HepG2 (cell line): Measurements from ENCODE around the gene TBCD. TPM values are rescaled to one million over a fixed set of nuclear protein-coding genes. Genes with fewer than 3 reads are reported as not detected.

Source experiments
- AHR ChIP-seq: IDR thresholded peaks from 2 replicates; pipeline ENCODE4 v1.6.1; 2018; ENCODE audit warnings: missing genetic modification reagents, missing compliant biosample characterization
- ARID2 ChIP-seq: sonication (generic); formaldehyde crosslinking; IDR thresholded peaks from 2 replicates; pipeline ENCODE4 v1.8.1; 2022; ENCODE audit warnings: mild to moderate bottlenecking, missing genetic modification reagents, borderline replicate concordance
- CREB3 ChIP-seq: sonication (generic); formaldehyde crosslinking; IDR thresholded peaks from 2 replicates; pipeline ENCODE4 v1.5.0; 2020; ENCODE audit warnings: missing genetic modification reagents
- EHMT2 ChIP-seq: fragments of 200-600 bp; sonication (generic); IDR thresholded peaks from 2 replicates; pipeline ENCODE4 v1.7.0; 2017; ENCODE audit warnings: antibody characterized with exemption, low read depth, low read length, borderline replicate concordance
- ETV6 ChIP-seq: sonication (generic); formaldehyde crosslinking; conservative IDR thresholded peaks from 2 replicates; pipeline ENCODE4 v1.4.0; 2020; ENCODE audit warnings: missing genetic modification reagents
- FOXP4 ChIP-seq: sonication (generic); formaldehyde crosslinking; IDR thresholded peaks from 2 replicates; pipeline ENCODE4 v1.4.0; 2020; ENCODE audit warnings: missing genetic modification reagents
- GLMP ChIP-seq: sonication (generic); formaldehyde crosslinking; IDR thresholded peaks from 2 replicates; pipeline ENCODE4 v1.9.0; 2021; ENCODE audit warnings: missing genetic modification reagents, mild to moderate bottlenecking, borderline replicate concordance
- HNF1B ChIP-seq: sonication (generic); formaldehyde crosslinking; IDR thresholded peaks from 2 replicates; pipeline ENCODE4 v1.5.1; 2020; ENCODE audit warnings: mild to moderate bottlenecking, moderate library complexity, missing genetic modification reagents
- MEIS1 ChIP-seq: sonication (generic); formaldehyde crosslinking; IDR thresholded peaks from 2 replicates; pipeline ENCODE4 v1.9.0; 2021; ENCODE audit warnings: mild to moderate bottlenecking, missing genetic modification reagents, moderate library complexity, borderline replicate concordance
- POLR2A ChIP-seq, 2 experiments: IDR thresholded peaks; 2 replicates each; pipeline ENCODE4 v1.6.1; 2011; ENCODE audit warnings: low read depth in 2 of 2, low read length in 2 of 2, mild to moderate bottlenecking in 1 of 2, moderate library complexity in 1 of 2; ENCODE audit not compliant: insufficient read depth in 1 of 2
- RFX5 ChIP-seq: IDR thresholded peaks from 2 replicates; pipeline ENCODE4 v1.6.1; 2011; ENCODE audit warnings: low read depth, low read length, improper control_type of control experiment
- SMARCE1 ChIP-seq: fragments of 450-650 bp; IDR thresholded peaks from 2 replicates; pipeline ENCODE4 v1.6.1; 2017; ENCODE audit warnings: borderline replicate concordance
- ZNF275 ChIP-seq: sonication (generic); formaldehyde crosslinking; IDR thresholded peaks from 2 replicates; pipeline ENCODE4 v1.8.0; 2022; ENCODE audit warnings: missing genetic modification reagents, mild to moderate bottlenecking, inconsistent platforms, borderline replicate concordance
- ZNF512B ChIP-seq: sonication (generic); formaldehyde crosslinking; IDR thresholded peaks from 2 replicates; pipeline ENCODE4 v1.5.1; 2020; ENCODE audit warnings: missing genetic modification reagents, mild to moderate bottlenecking, borderline replicate concordance
- ZNF766 ChIP-seq: sonication (generic); formaldehyde crosslinking; IDR thresholded peaks from 2 replicates; pipeline ENCODE4 v1.5.0; 2020; ENCODE audit warnings: missing genetic modification reagents, borderline replicate concordance
- polyA plus RNA-seq, 8 experiments: library from polyadenylated mRNA; depleted of rRNA in 3 of 8; stranded (reverse) in 7 of 8; unstranded in 1 of 8; fragments of >200 nt; fragmentation: Illumina TruSeq in 4 of 8; extraction: Trizol in 4 of 8; gene quantifications; 2 replicates each; pipeline versions ENCODE4 v1.2.1 to v1.2.3, GENCODE V29; 2011 to 2016; ENCODE audit warnings: low read depth in 4 of 8, missing spikeins in 1 of 8, mixed read lengths in 1 of 8; ENCODE audit not compliant: insufficient read depth in 1 of 8
- total RNA-seq, 5 experiments: library from RNA; depleted of rRNA; stranded (reverse); fragments of >200 nt; fragmentation: Illumina TruSeq; extraction: Trizol; gene quantifications; 2 replicates each; pipeline ENCODE4 v1.2.3, GENCODE V29; 2016; ENCODE audit warnings: low read depth in 1 of 5

The TBCD gene
- total and polyA plus RNA-seq, 2 of the 13 experiments (the other 11 are each of a cell fraction or from before 2014, with no cell fraction given): 33.9 to 54.8 TPM

- TF ChIP-seq FOXP4 (CRISPR knock-in tag): peak; percentile 68
- no peak for TF ChIP-seq EHMT2
- no peak for TF ChIP-seq CREB3 (CRISPR knock-in tag)
- no peak for TF ChIP-seq SMARCE1
- no peak for TF ChIP-seq GLMP (CRISPR knock-in tag)
- TF ChIP-seq HNF1B (CRISPR knock-in tag): 0 out of 2 replicates have a peak, but pooled peaks have one; percentile 24
- TF ChIP-seq RFX5: no peak
- TF ChIP-seq MEIS1 (CRISPR knock-in tag): peak; percentile 75; the same call in 1 of the 2 replicates
- peak; percentile 95 for TF ChIP-seq AHR
- no peak for TF ChIP-seq ZNF275 (CRISPR knock-in tag)
- 0 out of 2 replicates have a peak, but pooled peaks have one; percentile 68 for TF ChIP-seq ARID2 (CRISPR knock-in tag)
- no peak for TF ChIP-seq ZNF766
- TF ChIP-seq POLR2A (IDR thresholded peaks at IDR 0.05; ENCODE audit: insufficient read depth in 1 of 2, low read depth in 2 of 2, low read length in 2 of 2): no peak
- peak; percentile 72; the same call in 1 of the 2 replicates for TF ChIP-seq ETV6 (CRISPR knock-in tag)
- no peak for TF ChIP-seq ZNF512B
Observed at GRCh38 chr17:82740906-82741759, 10.7 kb upstream of the TBCD start (continued).
